Large intestine (tissue), 3 donors: Measurements from ENCODE around the gene NPR2. TPM values are rescaled to one million over a fixed set of nuclear protein-coding genes. Genes with fewer than 3 reads are reported as not detected.

ENCODE experiments used
- DNase-seq, 2 donors: peaks; one replicate each; pipeline versions ENCODE4 v3.0.0 to v3.0.0-alpha.2; 2013
- H3K27ac ChIP-seq: one replicate; pipeline ENCODE4 v1.5.1; 2013; ENCODE audit warnings: low read length
- H3K27me3 ChIP-seq: 2 replicates; pipeline ENCODE4 v1.6.1; 2013; ENCODE audit warnings: low read length; ENCODE audit not compliant: control insufficient read depth, insufficient read depth
- H3K36me3 ChIP-seq: 2 replicates; pipeline ENCODE4 v1.6.1; 2013; ENCODE audit warnings: low read length; ENCODE audit not compliant: control insufficient read depth, insufficient read depth
- H3K4me1 ChIP-seq: one replicate; pipeline ENCODE4 v1.6.1; 2013; ENCODE audit warnings: low read length; ENCODE audit not compliant: control insufficient read depth, insufficient read depth
- H3K4me3 ChIP-seq: one replicate; pipeline ENCODE4 v1.5.1; 2013; ENCODE audit warnings: low read length
- H3K9me3 ChIP-seq: one replicate; pipeline ENCODE4 v1.6.1; 2013; ENCODE audit warnings: mild to moderate bottlenecking, low read depth, low read length, moderate library complexity; ENCODE audit not compliant: control insufficient read depth
- WGBS: methylation state at CpG from one replicate; pipeline ENCODE4 v1.1.5; 2013; ENCODE audit warnings: low lambda C conversion rate; ENCODE audit not compliant: insufficient coverage; 5-methylcytosine and 5-hydroxymethylcytosine counted together
- polyA plus RNA-seq: library from polyadenylated mRNA; unstranded; fragments of 120-200 nt; gene quantifications from one replicate; pipeline ENCODE4 v1.2.1, GENCODE V29; 2013

NPR2 gene
- polyA plus RNA-seq, 1 donor: 15.3 TPM

DNA sequence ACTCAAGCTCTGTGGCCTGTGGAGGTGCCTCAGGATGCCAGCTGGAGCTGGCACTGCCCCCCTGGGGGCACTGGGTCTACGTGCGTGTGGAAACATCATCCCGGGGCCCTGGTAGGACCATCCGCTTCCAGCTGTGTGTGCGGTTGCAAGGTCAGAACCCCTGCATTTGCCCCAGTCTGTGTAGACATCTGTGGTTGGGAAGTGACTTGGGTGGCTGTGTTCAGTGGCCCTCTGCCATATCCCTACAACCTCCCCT is 50.2 kb downstream of the NPR2 start:
- Histone ChIP-seq H3K27ac (no peak overlapping the region), H3K4me1 (peaks cover 5% of the 10 kb centered on the region), H3K9me3 (no peaks in the 10 kb centered on the region), H3K4me3 (no peak overlapping the region), H3K27me3 (no peaks in the 10 kb centered on the region), H3K36me3 (peaks cover 27% of the 10 kb centered on the region)
- DNase-seq: no peak
- no CpG with 5 or more reads among the region's 5 CpGs for WGBS

GRCh38 chr9:35842020-35842745 is 50.8 kb downstream of the NPR2 start:
- Histone ChIP-seq H3K27ac (no peak overlapping the region), H3K27me3 (no peaks in the 10 kb centered on the region), H3K36me3 (peaks cover 32% of the 10 kb centered on the region), H3K9me3 (no peaks in the 10 kb centered on the region), H3K4me1 (peaks cover 3% of the 10 kb centered on the region), H3K4me3 (no peak overlapping the region)
- no CpG with 5 or more reads among the region's 17 CpGs for WGBS
- DNase-seq: no peak

GRCh38 chr9:35842795-35843194 is 51.4 kb downstream of the NPR2 start:
- no CpG with 5 or more reads among the region's 3 CpGs for WGBS
- peaks cover 3% of the 10 kb centered on the region for H3K4me1 ChIP-seq

GRCh38 chr9:35844628-35845270 is 53.4 kb downstream of the NPR2 start:
- WGBS: 81% methylated on average over 4 of the region's 7 CpGs
- peaks cover 3% of the 10 kb centered on the region for H3K4me1 ChIP-seq
- no peak overlapping the region for H3K4me3 ChIP-seq
- peak overlapping the region; percentile 16 for H3K27ac ChIP-seq
- H3K36me3 ChIP-seq: peaks cover 47% of the 10 kb centered on the region
- peak; percentile 38 to 50 for DNase-seq
- no peaks in the 10 kb centered on the region for H3K27me3 ChIP-seq
- H3K9me3 ChIP-seq: no peaks in the 10 kb centered on the region

More at GRCh38 chr9:35842795-35843194, 51.4 kb downstream of the NPR2 start:
- Histone ChIP-seq H3K4me3 (no peak overlapping the region), H3K27me3 (no peaks in the 10 kb centered on the region), H3K9me3 (no peaks in the 10 kb centered on the region), H3K27ac (no peak overlapping the region), H3K36me3 (peaks cover 35% of the 10 kb centered on the region)
- no peak for DNase-seq

GRCh38 chr9:35845824-35846771 is 54.7 kb downstream of the NPR2 start:
- Histone ChIP-seq H3K4me1 (peaks cover 3% of the 10 kb centered on the region), H3K27me3 (no peaks in the 10 kb centered on the region), H3K4me3 (no peak overlapping the region), H3K36me3 (peaks cover 48% of the 10 kb centered on the region), H3K9me3 (no peaks in the 10 kb centered on the region), H3K27ac (peak overlapping the region; percentile 16)
- 17% methylated on average over 1 of the region's 53 CpGs for WGBS
- DNase-seq: no peak

DNA sequence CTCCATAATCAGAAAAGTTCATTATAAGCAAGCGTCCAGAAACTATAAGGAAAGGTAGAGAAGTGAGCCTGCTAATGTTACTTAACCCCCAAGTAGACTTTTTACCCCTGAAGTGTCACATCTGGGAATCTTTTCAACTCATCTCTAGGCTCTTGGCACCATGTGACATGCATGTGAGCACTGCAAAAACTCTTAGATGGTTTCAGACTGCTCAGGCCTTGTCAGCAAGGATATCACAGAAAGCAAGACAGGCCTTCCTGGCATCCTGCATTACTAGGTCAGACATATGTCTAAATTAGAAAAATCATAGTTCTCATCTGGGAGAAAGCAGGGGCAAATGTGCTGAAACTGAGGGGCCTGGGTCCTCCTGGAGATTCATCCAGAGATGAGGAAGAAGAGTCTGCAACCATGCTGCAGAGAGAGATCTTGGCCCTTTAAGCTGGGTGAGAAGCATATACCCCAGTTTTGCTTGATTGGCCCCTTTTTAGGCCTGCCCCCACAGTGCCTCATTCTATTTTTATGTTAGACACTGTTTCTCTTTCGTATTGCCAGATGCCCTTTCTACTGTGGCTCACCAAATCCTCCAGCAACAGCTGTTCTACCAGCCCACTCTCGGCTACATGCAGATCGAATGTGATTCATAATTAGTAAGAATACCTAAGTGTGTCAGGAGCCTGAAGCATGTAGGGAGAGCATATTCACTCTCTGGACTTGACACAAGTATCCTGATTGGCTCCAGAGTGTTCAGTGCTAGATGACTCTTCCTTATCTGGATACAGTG is 56.6 kb downstream of the NPR2 start:
- DNase-seq: no peak
- H3K27ac ChIP-seq: no peak overlapping the region
- H3K4me3 ChIP-seq: no peak overlapping the region
- WGBS: no CpG with 5 or more reads among the region's 4 CpGs
- peaks cover 43% of the 10 kb centered on the region for H3K36me3 ChIP-seq
- H3K4me1 ChIP-seq: peaks cover 3% of the 10 kb centered on the region
- H3K27me3 ChIP-seq: no peaks in the 10 kb centered on the region
- H3K9me3 ChIP-seq: no peaks in the 10 kb centered on the region

DNA sequence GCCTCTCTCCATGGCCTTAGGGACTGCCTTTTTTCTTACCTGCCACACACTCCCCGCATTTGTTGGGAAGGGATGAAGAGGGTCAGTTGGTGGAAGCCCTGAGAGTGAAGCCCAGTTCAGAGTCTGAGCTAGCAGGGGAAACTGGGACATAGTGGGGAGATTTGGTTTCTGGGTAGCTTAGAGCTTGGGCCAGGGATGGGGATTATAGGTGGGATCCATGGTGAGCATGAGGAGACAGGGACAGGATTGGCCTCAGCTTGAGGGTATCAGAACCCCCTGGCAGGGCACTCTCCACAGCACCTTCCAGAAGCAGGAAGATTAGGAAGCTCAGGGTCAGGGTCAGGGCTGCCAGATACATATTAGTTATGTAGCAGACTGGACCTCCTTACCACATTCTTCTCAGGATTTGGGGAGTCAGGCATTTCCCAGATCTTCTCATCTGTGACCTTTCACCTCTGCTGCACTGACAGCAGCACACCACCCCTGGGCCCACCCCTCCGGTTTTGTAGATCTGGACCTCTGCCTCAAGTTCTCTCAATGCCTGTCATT is 61.0 kb downstream of the NPR2 start:
- Histone ChIP-seq H3K9me3 (no peaks in the 10 kb centered on the region), H3K27ac (no peak overlapping the region), H3K27me3 (no peaks in the 10 kb centered on the region), H3K4me3 (no peak overlapping the region), H3K36me3 (peaks cover 46% of the 10 kb centered on the region), H3K4me1 (no peaks in the 10 kb centered on the region)
- DNase-seq: no peak
- WGBS: 100% methylated on average over 1 of the region's 2 CpGs

DNA sequence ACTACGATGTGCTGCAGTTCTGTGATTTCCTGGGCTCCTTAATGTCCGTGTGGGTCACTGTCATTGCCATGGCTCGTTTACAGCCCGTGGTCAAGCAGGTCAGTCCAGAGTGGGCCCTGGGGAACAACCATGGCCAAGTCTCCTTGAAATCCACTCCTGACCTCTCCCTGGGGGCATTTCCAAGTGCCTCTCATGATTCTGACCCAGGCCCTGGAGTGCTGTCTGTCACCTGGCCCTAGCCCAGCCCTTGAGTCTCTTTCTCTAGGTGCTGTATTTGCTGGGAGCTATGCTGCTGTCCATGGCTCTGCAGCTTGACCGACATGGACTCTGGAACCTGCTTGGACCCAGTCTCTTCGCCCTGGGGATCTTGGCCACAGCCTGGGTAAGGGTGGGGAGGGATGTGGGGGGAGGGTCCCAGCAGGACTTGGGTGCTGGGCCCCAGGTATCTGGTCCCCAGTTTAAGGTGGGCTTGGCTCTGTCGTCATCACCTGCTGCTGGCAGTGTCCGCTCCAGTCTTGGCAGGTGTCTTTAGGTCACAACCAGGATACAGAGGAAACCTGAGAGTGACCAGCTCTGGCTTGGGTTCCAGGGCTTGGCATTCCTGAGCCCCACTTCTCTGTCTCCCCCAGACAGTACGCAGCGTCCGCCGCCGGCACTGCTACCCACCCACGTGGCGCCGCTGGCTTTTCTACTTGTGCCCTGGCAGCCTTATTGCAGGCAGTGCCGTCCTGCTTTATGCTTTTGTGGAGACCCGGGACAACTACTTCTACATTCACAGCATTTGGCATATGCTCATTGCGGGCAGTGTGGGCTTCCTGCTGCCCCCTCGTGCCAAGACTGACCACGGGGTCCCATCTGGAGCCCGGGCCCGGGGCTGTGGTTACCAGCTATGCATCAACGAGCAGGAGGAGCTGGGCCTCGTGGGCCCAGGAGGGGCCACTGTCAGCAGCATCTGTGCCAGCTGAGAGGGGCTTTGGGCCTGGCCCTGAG is 61.8 kb downstream of the NPR2 start:
- H3K27ac ChIP-seq: no peak overlapping the region
- H3K4me1 ChIP-seq: no peaks in the 10 kb centered on the region
- no peak overlapping the region for H3K4me3 ChIP-seq
- H3K27me3 ChIP-seq: no peaks in the 10 kb centered on the region
- H3K9me3 ChIP-seq: no peaks in the 10 kb centered on the region
- H3K36me3 ChIP-seq: peaks cover 39% of the 10 kb centered on the region
- no CpG with 5 or more reads among the region's 25 CpGs for WGBS
- DNase-seq: no peak

GRCh38 chr9:35854091-35854762 is 62.8 kb downstream of the NPR2 start:
- no peaks in the 10 kb centered on the region for H3K27me3 ChIP-seq
- H3K4me1 ChIP-seq: no peaks in the 10 kb centered on the region
- H3K27ac ChIP-seq: no peak overlapping the region
- DNase-seq: no peak
- peaks cover 33% of the 10 kb centered on the region for H3K36me3 ChIP-seq
- no peaks in the 10 kb centered on the region for H3K9me3 ChIP-seq
- no peak overlapping the region for H3K4me3 ChIP-seq
- no CpG with 5 or more reads among the region's 7 CpGs for WGBS
